ENCODE results near the gene ACOT8.
"Not testable (repeated sequence)": the region's sequence is repeated elsewhere in the genome, so short reads cannot be mapped to it uniquely, and the experiment has no call there.

The ACOT8 gene

DNA sequence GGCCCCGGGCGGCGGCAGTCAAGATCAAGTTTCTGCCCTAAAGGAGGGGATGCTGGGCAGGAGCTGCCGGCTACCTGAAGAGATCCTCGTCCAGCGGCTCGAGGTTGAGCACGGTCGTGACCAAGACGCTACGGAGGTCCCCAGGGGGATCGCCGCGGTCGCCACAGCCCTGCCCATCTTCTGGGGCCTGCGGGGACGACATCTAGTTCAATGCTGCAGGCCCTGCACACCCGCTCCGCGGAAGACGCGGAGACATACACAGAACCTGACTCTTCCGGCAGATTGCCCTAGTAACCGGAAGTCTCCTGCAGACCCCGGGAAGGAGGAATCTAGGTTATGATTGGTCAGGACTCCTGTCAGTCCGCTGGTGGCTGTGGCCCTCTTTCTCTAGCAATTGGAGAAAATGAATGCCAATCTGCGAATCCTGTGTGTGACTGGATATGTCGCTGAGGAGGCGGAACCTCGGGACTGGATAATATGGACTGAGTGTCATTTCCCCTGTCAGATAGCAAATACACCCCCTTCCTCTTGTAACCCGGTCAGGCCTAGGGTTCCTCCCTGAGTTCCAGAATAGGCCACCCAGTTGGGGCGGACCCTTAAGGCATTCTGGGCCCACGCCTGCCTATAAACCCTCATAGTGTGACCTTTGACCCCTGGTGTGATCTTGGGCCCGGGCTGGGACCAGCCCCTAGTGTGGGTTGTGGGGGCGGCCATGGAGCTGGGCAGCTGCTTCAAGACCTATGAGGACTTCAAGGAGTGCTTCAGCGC is at the start of gene ACOT8, which contains the start of gene ZSWIM3:
Gene ACOT8 (minus strand): TSS at position 279 of the 768 bp plus-strand sequence. CDS start 77 bp downstream, at position 202.
Gene ZSWIM3 (plus strand): TSS at position 501 of the 768 bp plus-strand sequence. CDS start 212 bp downstream, at position 713.
- peaks cover 10% of the 10 kb centered on the region in 2 donors for H3K36me3 ChIP-seq (ENCODE audit: control insufficient read depth in 1 of 2, insufficient read depth in 2 of 2, low read length in 2 of 2)
- peak within 1 kb of the TSS; percentile 92 to 99 for H3K4me3 ChIP-seq (ENCODE audit: low read depth in 1 of 2, low read length in 2 of 2)
- peaks cover 3 to 35% of the 10 kb centered on the region in 2 donors for H3K4me1 ChIP-seq (ENCODE audit: control insufficient read depth in 1 of 2, insufficient read depth in 2 of 2, low read length in 2 of 2)
- H3K27ac ChIP-seq (ENCODE audit: low read length), result peak within 1 kb of the TSS; percentile 84
- H3K27me3 ChIP-seq (ENCODE audit: low read depth, low read length), result no peaks in the 10 kb centered on the region
- H3K9me3 ChIP-seq (ENCODE audit: control insufficient read depth in 1 of 2, low read length in 2 of 2), result no peaks in the 10 kb centered on the region

GRCh38 chr20:45905505-45906079 is 48.4 kb upstream of the ACOT8 start:
- no peak overlapping the region for H3K27ac ChIP-seq (ENCODE audit: low read length)
- no peaks in the 10 kb centered on the region for H3K9me3 ChIP-seq (ENCODE audit: control insufficient read depth in 1 of 2, low read length in 2 of 2)
- H3K27me3 ChIP-seq (ENCODE audit: low read depth, low read length), result no peaks in the 10 kb centered on the region
- no peak overlapping the region for H3K4me3 ChIP-seq (ENCODE audit: low read depth in 1 of 2, low read length in 2 of 2)
- H3K4me1 ChIP-seq (ENCODE audit: control insufficient read depth in 1 of 2, insufficient read depth in 2 of 2, low read length in 2 of 2), result no peaks in the 10 kb centered on the region
- H3K36me3 ChIP-seq (ENCODE audit: control insufficient read depth in 1 of 2, insufficient read depth in 2 of 2, low read length in 2 of 2), result peaks cover 10 to 32% of the 10 kb centered on the region in 2 donors

DNA sequence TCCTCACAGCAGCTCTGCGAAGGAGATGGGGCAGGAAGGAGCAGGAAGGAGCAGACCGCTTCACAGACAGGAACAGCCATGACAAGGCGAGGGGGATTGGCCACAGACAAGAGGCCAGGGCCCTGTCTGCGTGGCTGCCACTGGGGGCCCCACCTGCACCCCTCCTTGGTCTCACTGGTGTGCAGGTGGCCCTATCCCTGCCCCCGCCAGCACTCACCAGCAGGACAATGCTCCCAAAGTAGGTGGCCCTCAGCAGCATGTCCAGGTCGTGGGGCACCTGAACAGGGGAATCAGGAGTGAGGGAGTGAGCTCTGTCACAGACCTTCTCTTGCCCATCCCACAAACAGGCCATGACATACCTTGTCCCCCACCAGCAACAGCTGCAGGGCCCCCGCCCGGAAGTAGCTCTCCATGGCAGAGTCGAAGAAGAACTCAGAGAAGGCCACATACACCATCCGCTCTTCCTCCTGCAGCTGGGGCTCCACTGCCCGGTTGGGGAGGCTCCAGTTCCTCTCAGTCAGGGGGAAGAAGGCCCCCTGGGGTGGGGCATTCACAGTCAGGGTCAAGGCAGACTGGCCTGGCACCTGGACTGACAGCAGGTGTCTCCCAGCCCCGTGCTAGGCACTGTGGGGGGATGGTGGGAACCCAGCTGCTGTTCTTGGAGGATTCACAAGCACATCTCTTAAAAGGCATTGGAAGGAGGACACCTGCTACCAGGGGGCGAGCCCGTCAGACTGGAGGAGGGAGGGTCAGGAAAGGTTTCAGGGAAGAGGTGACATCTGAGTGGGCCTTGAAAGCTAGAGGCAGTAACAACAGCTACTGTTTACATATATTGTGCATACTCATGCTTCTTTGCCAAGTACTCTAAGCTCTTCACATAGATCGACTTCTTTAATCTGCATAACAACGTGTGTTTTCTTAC is 47.7 kb upstream of the ACOT8 start:
- Histone ChIP-seq H3K27ac (ENCODE audit: low read length) (no peak overlapping the region), H3K27me3 (ENCODE audit: low read depth, low read length) (no peaks in the 10 kb centered on the region)

GRCh38 chr20:45902199-45902701 is 45.1 kb upstream of the ACOT8 start:
- peaks cover 22 to 49% of the 10 kb centered on the region in 2 donors for H3K36me3 ChIP-seq (ENCODE audit: control insufficient read depth in 1 of 2, insufficient read depth in 2 of 2, low read length in 2 of 2)

More for the DNA sequence above, 47.7 kb upstream of the ACOT8 start:
- H3K4me3 ChIP-seq (ENCODE audit: low read depth in 1 of 2, low read length in 2 of 2), result no peak overlapping the region
- no peaks in the 10 kb centered on the region for H3K9me3 ChIP-seq (ENCODE audit: control insufficient read depth in 1 of 2, low read length in 2 of 2)
- H3K36me3 ChIP-seq (ENCODE audit: control insufficient read depth in 1 of 2, insufficient read depth in 2 of 2, low read length in 2 of 2), result peaks cover 10 to 32% of the 10 kb centered on the region in 2 donors
- H3K4me1 ChIP-seq (ENCODE audit: control insufficient read depth in 1 of 2, insufficient read depth in 2 of 2, low read length in 2 of 2), result no peaks in the 10 kb centered on the region

DNA sequence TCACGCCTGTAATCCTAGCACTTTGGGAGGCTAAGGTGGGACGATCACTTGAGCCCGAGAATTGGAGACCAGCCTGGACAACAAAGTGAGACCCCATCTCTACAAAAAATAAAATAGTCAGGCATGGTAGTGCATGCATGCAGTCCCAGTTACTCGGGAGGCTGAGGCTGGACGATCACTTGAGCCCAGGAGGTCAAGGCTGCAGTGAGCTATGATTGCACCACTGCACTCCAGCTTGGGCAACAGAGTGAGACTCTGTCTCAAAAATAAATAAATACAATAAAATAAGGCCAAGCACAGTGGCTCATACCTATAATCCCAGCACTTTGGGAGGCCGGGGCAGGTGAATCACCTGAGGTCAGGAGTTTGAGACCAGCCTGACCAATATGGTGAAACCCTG is 44.1 kb upstream of the ACOT8 start:
- H3K27me3 ChIP-seq (ENCODE audit: low read depth, low read length); H3K9me3 ChIP-seq (ENCODE audit: control insufficient read depth in 1 of 2, low read length in 2 of 2); H3K4me3 ChIP-seq (ENCODE audit: low read depth in 1 of 2, low read length in 2 of 2); H3K27ac ChIP-seq (ENCODE audit: low read length); H3K4me1 ChIP-seq (ENCODE audit: control insufficient read depth in 1 of 2, insufficient read depth in 2 of 2, low read length in 2 of 2): not testable (repeated sequence)
- peaks cover 28 to 55% of the 10 kb centered on the region in 2 donors for H3K36me3 ChIP-seq (ENCODE audit: control insufficient read depth in 1 of 2, insufficient read depth in 2 of 2, low read length in 2 of 2)

More at GRCh38 chr20:45902199-45902701, 45.1 kb upstream of the ACOT8 start:
- H3K27ac ChIP-seq (ENCODE audit: low read length), result no peak overlapping the region
- no peak overlapping the region for H3K4me3 ChIP-seq (ENCODE audit: low read depth in 1 of 2, low read length in 2 of 2)
- H3K9me3 ChIP-seq (ENCODE audit: control insufficient read depth in 1 of 2, low read length in 2 of 2), result no peaks in the 10 kb centered on the region
- no peaks in the 10 kb centered on the region for H3K4me1 ChIP-seq (ENCODE audit: control insufficient read depth in 1 of 2, insufficient read depth in 2 of 2, low read length in 2 of 2)
- no peaks in the 10 kb centered on the region for H3K27me3 ChIP-seq (ENCODE audit: low read depth, low read length)

DNA sequence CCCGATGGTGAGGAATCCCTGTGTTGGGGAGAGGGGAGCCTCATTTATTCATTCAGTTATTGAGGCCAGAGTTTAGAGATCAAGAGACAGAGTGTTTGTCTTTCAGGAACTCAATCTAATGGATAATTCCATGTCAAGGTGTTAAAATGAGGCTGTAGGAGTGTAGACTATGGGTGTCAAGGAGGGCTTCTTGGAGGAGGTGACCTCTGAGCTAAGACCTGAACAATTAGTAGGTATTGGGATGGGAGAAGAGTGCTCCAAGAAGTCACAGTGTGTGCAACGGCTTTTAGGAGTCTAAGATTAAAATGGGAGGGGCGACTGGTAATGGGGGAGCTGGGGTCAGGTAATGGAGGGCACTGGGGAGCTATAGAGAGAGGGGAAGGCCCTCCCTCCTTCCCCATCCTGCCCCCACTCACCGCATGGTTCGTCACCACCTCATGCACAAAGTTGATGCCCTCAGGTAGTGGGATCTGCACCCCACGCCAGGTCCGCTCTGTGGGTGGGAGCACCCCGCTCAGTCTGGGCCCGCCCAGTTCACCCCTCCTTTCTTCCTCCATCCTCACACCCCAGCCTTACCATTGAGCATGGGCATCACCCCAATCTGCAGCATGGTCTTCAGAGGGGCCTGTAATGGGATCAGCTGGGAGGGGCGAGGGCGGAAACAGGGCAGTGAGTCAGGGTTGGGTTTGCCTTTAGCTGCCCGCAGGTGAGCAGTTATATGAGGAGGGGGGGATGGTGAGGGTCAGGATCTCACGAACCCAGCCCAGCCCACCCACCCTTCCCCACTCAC is 42.0 kb upstream of the ACOT8 start:
- Histone ChIP-seq H3K27me3 (ENCODE audit: low read depth, low read length) (no peaks in the 10 kb centered on the region), H3K36me3 (ENCODE audit: control insufficient read depth in 1 of 2, insufficient read depth in 2 of 2, low read length in 2 of 2) (peaks cover 24 to 55% of the 10 kb centered on the region in 2 donors), H3K9me3 (ENCODE audit: control insufficient read depth in 1 of 2, low read length in 2 of 2) (no peaks in the 10 kb centered on the region)

DNA sequence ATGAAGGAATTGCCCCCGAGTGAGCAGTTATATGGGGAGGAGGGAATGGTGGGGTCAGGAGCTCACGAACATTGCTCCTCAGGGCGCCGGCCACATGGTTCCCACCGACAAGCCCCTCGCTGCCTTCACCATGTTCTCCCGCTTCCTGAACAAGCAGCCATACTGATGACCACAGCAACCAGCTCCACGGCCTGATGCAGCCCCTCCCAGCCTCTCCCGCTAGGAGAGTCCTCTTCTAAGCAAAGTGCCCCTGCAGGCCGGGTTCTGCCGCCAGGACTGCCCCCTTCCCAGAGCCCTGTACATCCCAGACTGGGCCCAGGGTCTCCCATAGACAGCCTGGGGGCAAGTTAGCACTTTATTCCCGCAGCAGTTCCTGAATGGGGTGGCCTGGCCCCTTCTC is 41.1 kb upstream of the ACOT8 start:
- no peaks in the 10 kb centered on the region for H3K27me3 ChIP-seq (ENCODE audit: low read depth, low read length)
- no peaks in the 10 kb centered on the region for H3K4me1 ChIP-seq (ENCODE audit: control insufficient read depth in 1 of 2, insufficient read depth in 2 of 2, low read length in 2 of 2)
- H3K9me3 ChIP-seq (ENCODE audit: control insufficient read depth in 1 of 2, low read length in 2 of 2), result no peaks in the 10 kb centered on the region
- no peak overlapping the region for H3K27ac ChIP-seq (ENCODE audit: low read length)
- no peak overlapping the region for H3K4me3 ChIP-seq (ENCODE audit: low read depth in 1 of 2, low read length in 2 of 2)
- peaks cover 30 to 61% of the 10 kb centered on the region in 2 donors for H3K36me3 ChIP-seq (ENCODE audit: control insufficient read depth in 1 of 2, insufficient read depth in 2 of 2, low read length in 2 of 2)

More for the DNA sequence above, 42.0 kb upstream of the ACOT8 start:
- no peaks in the 10 kb centered on the region for H3K4me1 ChIP-seq (ENCODE audit: control insufficient read depth in 1 of 2, insufficient read depth in 2 of 2, low read length in 2 of 2)
- no peak overlapping the region for H3K27ac ChIP-seq (ENCODE audit: low read length)
- H3K4me3 ChIP-seq (ENCODE audit: low read depth in 1 of 2, low read length in 2 of 2), result no peak overlapping the region

- Histone ChIP-seq H3K27me3 (ENCODE audit: low read depth, low read length) (no peaks in the 10 kb centered on the region), H3K4me1 (ENCODE audit: control insufficient read depth in 1 of 2, insufficient read depth in 2 of 2, low read length in 2 of 2) (peaks cover 5% of the 10 kb centered on the region in 2 donors), H3K9me3 (ENCODE audit: control insufficient read depth in 1 of 2, low read length in 2 of 2) (no peaks in the 10 kb centered on the region), H3K4me3 (ENCODE audit: low read depth in 1 of 2, low read length in 2 of 2) (no peak overlapping the region), H3K27ac (ENCODE audit: low read length) (no peak overlapping the region), H3K36me3 (ENCODE audit: control insufficient read depth in 1 of 2, insufficient read depth in 2 of 2, low read length in 2 of 2) (peaks cover 30 to 67% of the 10 kb centered on the region in 2 donors)
Measured at GRCh38 chr20:45897692-45898091, 40.5 kb upstream of the ACOT8 start.

DNA sequence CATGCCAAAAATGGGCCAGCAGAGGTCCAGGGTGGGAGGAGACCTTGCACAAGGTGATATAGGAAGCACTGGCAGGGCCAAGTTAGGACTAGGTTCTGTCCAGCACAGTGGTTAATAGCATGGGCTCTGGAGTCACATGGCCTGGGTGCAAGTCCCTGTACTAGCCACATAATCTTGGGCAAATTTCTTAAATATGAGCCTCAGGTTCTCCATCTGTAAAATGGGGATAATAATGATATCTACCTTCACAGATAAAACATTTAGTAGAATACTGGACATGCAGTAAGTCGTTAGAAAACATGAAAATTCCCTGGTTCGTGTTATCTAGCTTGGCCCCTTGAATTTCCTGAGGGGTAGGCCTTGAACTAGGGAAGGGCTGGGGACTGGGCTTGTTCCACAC is 40.1 kb upstream of the ACOT8 start:
- Histone ChIP-seq H3K4me3 (ENCODE audit: low read depth in 1 of 2, low read length in 2 of 2) (no peak overlapping the region), H3K36me3 (ENCODE audit: control insufficient read depth in 1 of 2, insufficient read depth in 2 of 2, low read length in 2 of 2) (peaks cover 30 to 65% of the 10 kb centered on the region in 2 donors), H3K27me3 (ENCODE audit: low read depth, low read length) (no peaks in the 10 kb centered on the region), H3K9me3 (ENCODE audit: control insufficient read depth in 1 of 2, low read length in 2 of 2) (no peaks in the 10 kb centered on the region), H3K27ac (ENCODE audit: low read length) (no peak overlapping the region), H3K4me1 (ENCODE audit: control insufficient read depth in 1 of 2, insufficient read depth in 2 of 2, low read length in 2 of 2) (peaks cover 8 to 9% of the 10 kb centered on the region in 2 donors)

GRCh38 chr20:45896641-45897161 is 39.5 kb upstream of the ACOT8 start:
- H3K36me3 ChIP-seq (ENCODE audit: control insufficient read depth in 1 of 2, insufficient read depth in 2 of 2, low read length in 2 of 2), result peaks cover 30 to 60% of the 10 kb centered on the region in 2 donors
- H3K4me3 ChIP-seq (ENCODE audit: low read depth in 1 of 2, low read length in 2 of 2), result no peak overlapping the region
- no peak overlapping the region for H3K27ac ChIP-seq (ENCODE audit: low read length)
- H3K4me1 ChIP-seq (ENCODE audit: control insufficient read depth in 1 of 2, insufficient read depth in 2 of 2, low read length in 2 of 2), result peaks cover 12 to 14% of the 10 kb centered on the region in 2 donors
- H3K9me3 ChIP-seq (ENCODE audit: control insufficient read depth in 1 of 2, low read length in 2 of 2), result no peaks in the 10 kb centered on the region
- H3K27me3 ChIP-seq (ENCODE audit: low read depth, low read length), result no peaks in the 10 kb centered on the region

Data from muscle layer of duodenum (tissue), 2 donors.